Coronary artery (tissue), 2 donors: ENCODE results near the gene JCAD.

ENCODE experiments used
- DNase-seq: peaks from one replicate; pipeline ENCODE4 v3.0.0-alpha.2; 2017; ENCODE audit warnings: low spot score
- H3K27ac ChIP-seq, 2 donors: fragments of 200-600 bp; sonication (generic); one replicate each; pipeline ENCODE4 v1.5.1; 2016 to 2019
- H3K4me3 ChIP-seq: fragments of 200-600 bp; sonication (generic); 2 replicates; pipeline ENCODE4 v1.5.1; 2016; ENCODE audit warnings: mild to moderate bottlenecking, moderate library complexity
- TF ChIP-seq, protein P1 (sequence below): fragments of 200-600 bp; sonication (generic); IDR thresholded peaks from one replicate; pipeline ENCODE4 v1.5.1; 2019; ENCODE audit warnings: antibody characterized with exemption

The JCAD gene

DNA sequence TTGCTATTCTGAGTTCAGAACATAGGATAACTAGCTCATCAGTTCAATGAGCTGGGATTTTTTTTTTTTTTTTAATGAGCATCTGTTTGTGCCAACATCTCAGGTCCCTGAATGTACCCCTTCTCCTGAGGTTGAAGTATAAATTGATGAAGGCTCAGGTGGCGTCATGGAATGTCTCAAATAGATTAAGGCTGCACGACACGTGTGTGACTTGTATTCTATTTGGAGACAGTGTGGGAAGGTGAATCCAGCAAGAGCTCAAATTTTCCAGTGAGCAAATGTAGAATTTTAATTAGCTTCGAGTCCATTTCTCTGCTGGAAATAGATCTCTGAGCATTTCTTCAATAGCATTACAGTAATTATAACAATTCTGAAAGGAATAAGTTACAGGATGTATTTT, 37.2 kb upstream of the JCAD start:
- H3K4me3 ChIP-seq, result no peak overlapping the region
- TF ChIP-seq, protein P1, sequence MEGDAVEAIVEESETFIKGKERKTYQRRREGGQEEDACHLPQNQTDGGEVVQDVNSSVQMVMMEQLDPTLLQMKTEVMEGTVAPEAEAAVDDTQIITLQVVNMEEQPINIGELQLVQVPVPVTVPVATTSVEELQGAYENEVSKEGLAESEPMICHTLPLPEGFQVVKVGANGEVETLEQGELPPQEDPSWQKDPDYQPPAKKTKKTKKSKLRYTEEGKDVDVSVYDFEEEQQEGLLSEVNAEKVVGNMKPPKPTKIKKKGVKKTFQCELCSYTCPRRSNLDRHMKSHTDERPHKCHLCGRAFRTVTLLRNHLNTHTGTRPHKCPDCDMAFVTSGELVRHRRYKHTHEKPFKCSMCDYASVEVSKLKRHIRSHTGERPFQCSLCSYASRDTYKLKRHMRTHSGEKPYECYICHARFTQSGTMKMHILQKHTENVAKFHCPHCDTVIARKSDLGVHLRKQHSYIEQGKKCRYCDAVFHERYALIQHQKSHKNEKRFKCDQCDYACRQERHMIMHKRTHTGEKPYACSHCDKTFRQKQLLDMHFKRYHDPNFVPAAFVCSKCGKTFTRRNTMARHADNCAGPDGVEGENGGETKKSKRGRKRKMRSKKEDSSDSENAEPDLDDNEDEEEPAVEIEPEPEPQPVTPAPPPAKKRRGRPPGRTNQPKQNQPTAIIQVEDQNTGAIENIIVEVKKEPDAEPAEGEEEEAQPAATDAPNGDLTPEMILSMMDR, result no peak
- no peak for DNase-seq
- H3K27ac ChIP-seq, result no peak overlapping the region

DNA sequence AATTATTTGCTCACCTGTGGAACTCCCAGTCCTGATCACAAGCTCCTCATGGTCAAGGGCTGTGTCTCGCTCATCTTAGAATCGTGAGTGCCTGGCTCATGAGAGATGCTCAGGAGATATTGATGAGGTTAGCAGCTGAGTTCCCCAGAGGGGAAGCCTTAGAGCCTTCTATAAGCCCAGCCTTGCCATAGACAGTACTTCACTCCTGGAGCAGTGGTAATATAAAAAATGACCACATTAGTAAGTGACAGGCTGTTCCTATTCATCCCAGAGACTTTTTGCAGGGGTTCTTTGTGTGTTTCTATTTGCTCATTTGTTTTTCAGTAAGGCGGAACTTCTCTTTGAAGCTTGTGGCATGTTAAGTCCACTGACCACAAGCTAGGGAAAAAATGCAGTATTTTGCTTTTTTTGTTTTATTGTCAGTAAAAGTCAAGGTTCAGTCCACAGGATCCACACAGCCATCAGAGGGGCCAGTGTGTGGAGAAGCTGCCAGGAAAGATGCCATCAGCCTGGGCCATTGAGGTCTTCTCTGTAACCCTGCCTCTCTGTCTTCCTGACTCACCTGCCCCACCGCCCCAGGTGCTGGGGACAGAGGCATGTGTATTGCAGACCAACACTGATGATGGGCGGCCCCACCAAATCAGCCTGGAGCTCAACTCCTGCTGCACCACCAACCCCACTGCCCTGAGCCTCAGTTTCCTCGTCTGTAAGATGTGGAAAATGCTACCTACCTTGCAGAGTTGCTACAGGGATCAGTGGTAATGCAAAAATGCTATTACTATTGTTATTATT, 36.4 kb upstream of the JCAD start:
- TF ChIP-seq, protein P1, result no peak
- no peak overlapping the region for H3K4me3 ChIP-seq
- DNase-seq, result no peak
- H3K27ac ChIP-seq, result no peak overlapping the region

DNA sequence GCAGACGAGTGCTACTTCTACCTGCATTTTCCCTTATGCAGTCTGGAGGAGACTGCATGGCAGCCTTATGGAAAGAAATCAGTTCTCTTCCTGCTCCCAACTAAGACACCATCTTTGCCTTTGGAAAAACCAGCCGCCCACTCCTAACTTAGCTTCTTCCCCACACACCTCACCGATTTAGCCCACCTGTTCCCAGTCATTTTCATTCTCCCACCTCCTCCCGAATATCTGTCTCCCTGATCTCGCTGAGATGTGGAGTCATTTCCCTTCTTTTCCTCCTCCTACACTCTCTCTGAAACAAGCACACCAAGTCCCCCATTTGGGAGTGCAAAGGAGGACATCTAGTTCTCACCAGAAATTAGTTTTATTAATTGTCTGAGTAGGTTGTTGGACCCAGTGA, 35.2 kb upstream of the JCAD start:
- Histone ChIP-seq H3K4me3 (no peak overlapping the region), H3K27ac (no peak overlapping the region)
- TF ChIP-seq, protein P1, result no peak
- DNase-seq, result no peak

- no peak overlapping the region for H3K4me3 ChIP-seq
- no peak for DNase-seq
- H3K27ac ChIP-seq, result no peak overlapping the region
- TF ChIP-seq, protein P1, result no peak
Observed at GRCh38 chr10:30093303-30093950, 34.0 kb upstream of the JCAD start.

- Histone ChIP-seq H3K27ac (no peak overlapping the region), H3K4me3 (no peak overlapping the region)
- TF ChIP-seq, protein P1, result no peak
- no peak for DNase-seq
Observed at GRCh38 chr10:30092151-30092790, 32.9 kb upstream of the JCAD start.

DNA sequence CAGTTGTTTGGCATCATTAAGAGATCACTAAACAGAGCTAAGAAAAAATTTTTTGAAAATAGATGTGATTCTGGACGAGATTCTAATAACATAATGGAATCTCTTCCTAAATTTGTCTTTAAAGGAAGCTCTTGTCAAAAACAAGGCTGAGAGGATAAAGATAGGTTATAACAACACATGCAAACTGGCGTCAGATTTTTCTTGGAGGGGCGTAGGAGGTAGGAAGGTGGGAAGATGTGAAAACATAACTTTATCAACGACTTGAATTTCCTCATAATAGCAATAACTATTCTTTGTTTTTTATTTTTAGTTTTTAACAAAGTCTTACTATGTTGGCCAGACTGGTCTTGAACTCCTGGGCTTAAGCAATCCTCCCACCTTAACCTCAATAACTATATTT, 31.8 kb upstream of the JCAD start:
- TF ChIP-seq, protein P1, result no peak
- no peak overlapping the region for H3K4me3 ChIP-seq
- no peak overlapping the region for H3K27ac ChIP-seq
- DNase-seq, result no peak
